NCI-H510A treated with DMSO at 0.1 percent for 48 hours (cell line): ENCODE results near the gene METRN.

Experiments
- DNase-seq: peaks from one replicate; lab custom pipeline; 2025; lab: John Stamatoyannopoulos, UW

The METRN gene

GRCh38 chr16:760065-760464, 45.1 kb downstream of the METRN start:
- DNase-seq = no peak

GRCh38 chr16:760545-761343, 45.8 kb downstream of the METRN start, which contains the start of gene MSLN:
Gene MSLN (plus strand): TSS chr16:760734. CDS start chr16:762681, 1,947 bp downstream.
- no peak for DNase-seq

- no peak for DNase-seq
Measured at GRCh38 chr16:761625-762513, 47.0 kb downstream of the METRN start.

- DNase-seq = no peak
Measured at GRCh38 chr16:762595-763268, 47.8 kb downstream of the METRN start.

GRCh38 chr16:763369-764183, 48.7 kb downstream of the METRN start:
- DNase-seq = no peak

- DNase-seq = no peak
Measured at GRCh38 chr16:764184-764750, 49.3 kb downstream of the METRN start.

GRCh38 chr16:764848-765487, 50.0 kb downstream of the METRN start:
- no peak for DNase-seq

GRCh38 chr16:765488-765865, 50.6 kb downstream of the METRN start:
- no peak for DNase-seq

- no peak for DNase-seq
Measured at GRCh38 chr16:766008-766819, 51.3 kb downstream of the METRN start.

- DNase-seq = no peak
Measured at GRCh38 chr16:766820-767640, 52.1 kb downstream of the METRN start.

- DNase-seq = no peak
Measured at GRCh38 chr16:767743-768235, 52.9 kb downstream of the METRN start.

GRCh38 chr16:768428-768827, 53.5 kb downstream of the METRN start:
- DNase-seq = no peak
